Naive thymus-derived CD4-positive, alpha-beta T cell (primary cell): ENCODE measurements around the gene UBE2L3. TPM values are rescaled to one million over a fixed set of nuclear protein-coding genes. Genes with fewer than 3 reads are reported as not detected.

Source experiments
- ATAC-seq: fragments of 150-1000 bp; cut with Tn5 transposase; 2 replicates; pipeline ENCODE4 v1.10.0; 2021; ENCODE audit warnings: mild to moderate bottlenecking, moderate library complexity
- CTCF ChIA-PET: fragments of 350-600 bp; sonication (Branson Sonifier 250); formaldehyde crosslinking; loops from one replicate; lab custom pipeline; 2021; ENCODE audit warnings: antibody characterized with exemption; lab: Charles Lee
- POLR2A ChIA-PET: fragments of 350-600 bp; sonication (Branson Sonifier 250); formaldehyde crosslinking; loops from one replicate; lab custom pipeline; 2021; ENCODE audit warnings: antibody characterized with exemption, inconsistent platforms; lab: Charles Lee
- DNase-seq, 9 donors: peaks; one replicate each; pipeline versions ENCODE4 v3.0.0 to v3.0.0-alpha.2; 2020 to 2022; ENCODE audit warnings: mixed read lengths in 1 of 9
- H3K27ac ChIP-seq: one replicate; pipeline ENCODE4 v1.7.0; 2013; ENCODE audit warnings: mild to moderate bottlenecking, low read depth, low read length, moderate library complexity
- H3K27me3 ChIP-seq, 2 donors: one replicate each; pipeline ENCODE4 v1.7.0; 2013; ENCODE audit warnings: low read length in 2 of 2, mild to moderate bottlenecking in 2 of 2, moderate library complexity in 2 of 2; ENCODE audit not compliant: control insufficient read depth in 2 of 2, insufficient read depth in 2 of 2
- H3K36me3 ChIP-seq, 3 experiments: 1 replicate in 2 of 3; 2 replicates in 1 of 3; pipeline ENCODE4 v1.7.0; 2013; ENCODE audit warnings: low read length in 3 of 3, mild to moderate bottlenecking in 3 of 3, moderate library complexity in 1 of 3; ENCODE audit not compliant: insufficient read depth in 3 of 3, control insufficient read depth in 2 of 3
- H3K4me1 ChIP-seq, 2 donors: one replicate each; pipeline ENCODE4 v1.7.0; 2013; ENCODE audit warnings: low read length in 2 of 2, mild to moderate bottlenecking in 2 of 2, moderate library complexity in 1 of 2; ENCODE audit not compliant: control insufficient read depth in 2 of 2, insufficient read depth in 2 of 2
- H3K4me3 ChIP-seq: 2 replicates; pipeline ENCODE4 v1.7.0; 2013; ENCODE audit warnings: mild to moderate bottlenecking, low read length
- H3K9me3 ChIP-seq, 3 experiments: 1 replicate in 2 of 3; 2 replicates in 1 of 3; pipeline ENCODE4 v1.7.0; 2013; ENCODE audit warnings: low read length in 3 of 3; ENCODE audit not compliant: control insufficient read depth in 2 of 3
- H3K27ac Mint-ChIP-seq, 9 donors: one replicate each; pipeline ENCODE4 v1.8.0; 2020 to 2022; ENCODE audit warnings: mixed read lengths in 9 of 9, mild to moderate bottlenecking in 8 of 9, moderate library complexity in 5 of 9, inconsistent platforms in 2 of 9
- H3K27me3 Mint-ChIP-seq, 5 donors: one replicate each; pipeline ENCODE4 v1.8.0; 2021 to 2022; ENCODE audit warnings: mixed read lengths in 5 of 5, mild to moderate bottlenecking in 1 of 5
- H3K36me3 Mint-ChIP-seq, 5 donors: one replicate each; pipeline ENCODE4 v1.8.0; 2020 to 2022; ENCODE audit warnings: mixed read lengths in 5 of 5, mild to moderate bottlenecking in 3 of 5, inconsistent platforms in 1 of 5
- H3K4me1 Mint-ChIP-seq, 7 donors: one replicate each; pipeline ENCODE4 v1.8.0; 2020 to 2022; ENCODE audit warnings: mixed read lengths in 7 of 7, mild to moderate bottlenecking in 3 of 7, inconsistent platforms in 1 of 7
- H3K4me3 Mint-ChIP-seq, 10 donors: one replicate each; pipeline ENCODE4 v1.8.0; 2020 to 2022; ENCODE audit warnings: mild to moderate bottlenecking in 10 of 10, mixed read lengths in 10 of 10, moderate library complexity in 6 of 10, inconsistent platforms in 2 of 10
- H3K9me3 Mint-ChIP-seq, 11 donors: one replicate each; pipeline ENCODE4 v1.8.0; 2020 to 2022; ENCODE audit warnings: mixed read lengths in 11 of 11, mild to moderate bottlenecking in 4 of 11, inconsistent platforms in 1 of 11, moderate library complexity in 1 of 11
- intact Hi-C, 2 donors: fragments of 100-400 bp; cut with micrococcal nuclease; formaldehyde crosslinking; loops; one replicate each; pipeline ENCODE4 v1.15.1; 2023
- polyA plus RNA-seq, 2 donors: library from polyadenylated mRNA; unstranded; fragments of 300-500 nt; fragmentation: Illumina TruSeq; gene quantifications; one replicate each; pipeline ENCODE4 v1.2.3, GENCODE V29; 2021
- total RNA-seq, 6 experiments: library from RNA in 5 of 6; stranded (reverse) in 5 of 6; gene quantifications; 1 replicate in 5 of 6; 2 replicates in 1 of 6; pipeline ENCODE4 v1.2.3 and lab custom pipeline; 2021 to 2026

Gene UBE2L3
- total and polyA plus RNA-seq, 7 experiments from 2014 or later: 22.5 to 101 (median 34.6) TPM

GRCh38 chr22:21659864-21660525, 92.5 kb downstream of the UBE2L3 start:
- Mint-ChIP-seq H3K27ac (no peak overlapping the region), H3K36me3 (peaks cover 0 to 3% (median 0%) of the 10 kb centered on the region in 5 donors), H3K27me3 (no peaks in the 10 kb centered on the region), H3K9me3 (no peaks in the 10 kb centered on the region), H3K4me3 (peak overlapping the region in 1 of 10 donors; percentile 38), H3K4me1 (peaks cover 13 to 22% (median 17%) of the 10 kb centered on the region in 7 donors)
- Histone ChIP-seq H3K9me3 (no peaks in the 10 kb centered on the region), H3K27ac (no peak overlapping the region), H3K27me3 (no peaks in the 10 kb centered on the region), H3K36me3 (no peaks in the 10 kb centered on the region), H3K4me3 (no peak overlapping the region), H3K4me1 (peaks cover 0 to 14% of the 10 kb centered on the region in 2 donors)
- ChIA-PET CTCF (interaction anchor here (0.5 kb wide), 1 partner anchor 91 kb away, joined by 3 read pairs; no protein-coding TSS in a partner anchor), POLR2A (no interaction called here)
- intact Hi-C loops: loop anchor here in 1 of 2 donors (5.0 kb wide), 1 partner anchor 157 kb away; no protein-coding TSS in a partner anchor
- DNase-seq (no peak), ATAC-seq (no peak)

- Histone ChIP-seq H3K9me3 (no peaks in the 10 kb centered on the region), H3K36me3 (peaks cover 0 to under 1% (median 0%) of the 10 kb centered on the region in 3 experiments), H3K27ac (no peak overlapping the region), H3K27me3 (no peaks in the 10 kb centered on the region), H3K4me1 (peaks cover 3 to 21% of the 10 kb centered on the region in 2 donors), H3K4me3 (no peak overlapping the region)
- Mint-ChIP-seq H3K4me3 (no peak overlapping the region), H3K4me1 (peaks cover 17 to 28% (median 20%) of the 10 kb centered on the region in 7 donors), H3K9me3 (no peaks in the 10 kb centered on the region), H3K27ac (no peak overlapping the region), H3K36me3 (peaks cover 0 to 3% (median 0%) of the 10 kb centered on the region in 5 donors), H3K27me3 (no peaks in the 10 kb centered on the region)
- POLR2A ChIA-PET: no interaction called here
- no peak for ATAC-seq
- CTCF ChIA-PET: interaction anchor here (0.6 kb wide), 1 partner anchor 54 kb away, joined by 5 read pairs; no protein-coding TSS in a partner anchor
- DNase-seq: no peak
- intact Hi-C loops: no loop called here
Observed at GRCh38 chr22:21660904-21661303, 93.4 kb downstream of the UBE2L3 start.

GRCh38 chr22:21661991-21662390, 94.5 kb downstream of the UBE2L3 start:
- ATAC-seq (no peak), DNase-seq (no peak)
- no peaks in the 10 kb centered on the region for H3K9me3 Mint-ChIP-seq
- no peaks in the 10 kb centered on the region for H3K27me3 ChIP-seq
- H3K27me3 Mint-ChIP-seq: peaks cover 0 to 2% (median 0%) of the 10 kb centered on the region in 5 donors
- peak overlapping the region in 1 of 10 donors; percentile 69 for H3K4me3 Mint-ChIP-seq
- peaks cover 6 to 17% of the 10 kb centered on the region in 2 donors for H3K4me1 ChIP-seq
- H3K36me3 ChIP-seq: peaks cover 0 to 5% (median 0%) of the 10 kb centered on the region in 3 experiments
- H3K4me3 ChIP-seq: no peak overlapping the region
- CTCF ChIA-PET: no interaction called here
- H3K4me1 Mint-ChIP-seq: peaks cover 11 to 26% (median 18%) of the 10 kb centered on the region in 7 donors
- H3K36me3 Mint-ChIP-seq: peaks cover 0 to 2% (median 0%) of the 10 kb centered on the region in 5 donors
- POLR2A ChIA-PET: interaction anchor here (0.7 kb wide), 1 partner anchor 19 kb away, joined by 4 read pairs; no protein-coding TSS in a partner anchor
- H3K27ac ChIP-seq: no peak overlapping the region
- H3K27ac Mint-ChIP-seq: no peak overlapping the region
- intact Hi-C loops: no loop called here
- H3K9me3 ChIP-seq: no peaks in the 10 kb centered on the region

- no peaks in the 10 kb centered on the region for H3K9me3 ChIP-seq
- CTCF ChIA-PET: no interaction called here
- peak overlapping the region; percentile 12 to 71 (median 46) for H3K4me3 Mint-ChIP-seq
- no peak for ATAC-seq
- H3K4me1 Mint-ChIP-seq: peaks cover 20 to 32% (median 28%) of the 10 kb centered on the region in 7 donors
- POLR2A ChIA-PET: interaction anchor here (1.0 kb wide), 1 partner anchor 12 kb away, joined by 3 read pairs; no protein-coding TSS in a partner anchor
- H3K27ac ChIP-seq: no peak overlapping the region
- peaks cover 0 to 3% (median 0%) of the 10 kb centered on the region in 5 donors for H3K36me3 Mint-ChIP-seq
- H3K9me3 Mint-ChIP-seq: no peaks in the 10 kb centered on the region
- peaks cover 0 to 2% (median 0%) of the 10 kb centered on the region in 5 donors for H3K27me3 Mint-ChIP-seq
- no peak overlapping the region for H3K4me3 ChIP-seq
- H3K27ac Mint-ChIP-seq: peak overlapping the region in 6 of 9 donors; percentile 34 to 76 (median 50)
- peaks cover 6 to 16% of the 10 kb centered on the region in 2 donors for H3K4me1 ChIP-seq
- no peaks in the 10 kb centered on the region for H3K27me3 ChIP-seq
- DNase-seq: no peak
- intact Hi-C loops: no loop called here
- H3K36me3 ChIP-seq: peaks cover 0 to 5% (median 0%) of the 10 kb centered on the region in 3 experiments
Observed at GRCh38 chr22:21663738-21664137, 96.2 kb downstream of the UBE2L3 start.

GRCh38 chr22:21665047-21665851, 97.7 kb downstream of the UBE2L3 start:
- peaks cover 0 to 7% (median 3%) of the 10 kb centered on the region in 5 donors for H3K36me3 Mint-ChIP-seq
- no peak for ATAC-seq
- peaks cover 6 to 16% of the 10 kb centered on the region in 2 donors for H3K4me1 ChIP-seq
- H3K4me1 Mint-ChIP-seq: peaks cover 24 to 41% (median 38%) of the 10 kb centered on the region in 7 donors
- H3K27ac ChIP-seq: peak overlapping the region; percentile 86
- H3K4me3 Mint-ChIP-seq: peak overlapping the region; percentile 95 to 100 (median 98)
- ChIA-PET CTCF (interaction anchor here (0.6 to 1.3 kb wide), 5 partner anchors 18 to 285 kb away, joined by 4 to 6 read pairs (median 4); no protein-coding TSS in a partner anchor), POLR2A (interaction anchor here (0.7 to 2.9 kb wide), 7 partner anchors 9 to 70 kb away, joined by 4 to 20 read pairs (median 6); partner anchors contain the start of genes SDF2L1 and YPEL1)
- intact Hi-C loops: loop anchor here in 1 of 2 donors (1.0 to 5.0 kb wide), 2 partner anchors 13 to 202 kb away; partner anchors contain the start of gene MAPK1
- H3K27me3 ChIP-seq: no peaks in the 10 kb centered on the region
- peak overlapping the region; percentile 91 to 99 (median 97) for H3K27ac Mint-ChIP-seq
- peak overlapping the region; percentile 99 for H3K4me3 ChIP-seq
- no peaks in the 10 kb centered on the region for H3K9me3 Mint-ChIP-seq
- no peak for DNase-seq
- peaks cover 0 to 15% (median 5%) of the 10 kb centered on the region in 3 experiments for H3K36me3 ChIP-seq
- H3K9me3 ChIP-seq: no peaks in the 10 kb centered on the region
- peaks cover 0 to 2% (median 0%) of the 10 kb centered on the region in 5 donors for H3K27me3 Mint-ChIP-seq

GRCh38 chr22:21666786-21667185, 99.3 kb downstream of the UBE2L3 start:
- intact Hi-C loops: loop anchor here (1.0 to 5.0 kb wide), 7 partner anchors 9 to 749 kb away; partner anchors contain the start of genes CRKL (in 1 of the 2), MAPK1 (in 1 of the 2), SDF2L1 (in 1 of the 2) and YPEL1 (in 1 of the 2)
- Mint-ChIP-seq H3K27me3 (peaks cover 0 to 2% (median 0%) of the 10 kb centered on the region in 5 donors), H3K27ac (peak overlapping the region; percentile 79 to 99 (median 97)), H3K4me3 (peak overlapping the region; percentile 95 to 100 (median 98)), H3K4me1 (peaks cover 29 to 45% (median 42%) of the 10 kb centered on the region in 7 donors), H3K9me3 (no peaks in the 10 kb centered on the region), H3K36me3 (peaks cover 0 to 13% (median 8%) of the 10 kb centered on the region in 5 donors)
- ChIA-PET POLR2A (interaction anchor here (1.8 to 2.9 kb wide), 3 partner anchors 25 to 69 kb away, joined by 6 to 20 read pairs (median 10); partner anchors contain the start of genes SDF2L1 and YPEL1), CTCF (no interaction called here)
- Histone ChIP-seq H3K36me3 (peaks cover 11 to 29% (median 16%) of the 10 kb centered on the region in 3 experiments), H3K4me3 (peak overlapping the region; percentile 99), H3K9me3 (no peaks in the 10 kb centered on the region), H3K27me3 (no peaks in the 10 kb centered on the region), H3K4me1 (peaks cover 6 to 16% of the 10 kb centered on the region in 2 donors), H3K27ac (peak overlapping the region; percentile 86)
- ATAC-seq (no peak), DNase-seq (no peak)
